ENCODE data around the gene CLEC4D. TPM values are rescaled to one million over a fixed set of nuclear protein-coding genes. Genes with fewer than 3 reads are reported as not detected.

CLEC4D gene
- polyA plus RNA-seq, 1 donor from 2014 or later, result not detected

Small RNAs within 50 kb of the gene (small RNA-seq; reads per million reads assigned to genes)
- gene RNU6-275P, result 0 reads per million in 3 experiments

Other genes starting within 250 kb of the CLEC4D start
- not detected in 2 replicates for gene CLEC6A, start 57.5 kb upstream of the CLEC4D start, polyA plus RNA-seq
- gene CLEC4E, start 27.4 kb downstream of the CLEC4D start, polyA plus RNA-seq, result not detected in 2 replicates
- gene AICDA, start 99.4 kb downstream of the CLEC4D start, polyA plus RNA-seq, result not detected in 2 replicates
- gene MFAP5, start 149.3 kb downstream of the CLEC4D start, polyA plus RNA-seq, result not detected in 2 replicates
- gene RIMKLB, start 184.5 kb downstream of the CLEC4D start, polyA plus RNA-seq, result 376 and 393 TPM in 2 replicates